SK-N-MC (cell line): ENCODE measurements around the gene BABAM2.

ENCODE experiments used
- DNase-seq: peaks from one replicate; pipeline ENCODE4 v3.0.0-alpha.2; 2011; ENCODE audit warnings: low read depth, low spot score
- H3K27ac ChIP-seq: fragments of 200-600 bp; sonication (generic); 2 replicates; pipeline ENCODE4 v1.5.1; 2016; ENCODE audit warnings: mixed run types
- H3K36me3 ChIP-seq: fragments of 200-600 bp; sonication (generic); 2 replicates; pipeline ENCODE4 v1.6.1; 2017; ENCODE audit warnings: antibody characterized with exemption, low read length, mixed read lengths; ENCODE audit not compliant: insufficient read depth
- H3K4me3 ChIP-seq: fragments of 200-600 bp; sonication (generic); 2 replicates; pipeline ENCODE4 v1.5.1; 2016
- H3K9ac ChIP-seq: fragments of 200-600 bp; sonication (generic); 2 replicates; pipeline ENCODE4 v1.8.0; 2017; ENCODE audit warnings: mixed run types, mixed read lengths; ENCODE audit not compliant: insufficient read length
- H3K9me3 ChIP-seq: fragments of 200-600 bp; sonication (generic); 2 replicates; pipeline ENCODE4 v1.6.1; 2017; ENCODE audit warnings: low read depth, mild to moderate bottlenecking, antibody characterized with exemption, low read length, moderate library complexity, mixed read lengths
- EZH2 ChIP-seq: fragments of 200-600 bp; sonication (generic); IDR thresholded peaks from one replicate; pipeline ENCODE4 v1.6.1; 2017; ENCODE audit warnings: antibody characterized with exemption
- FOXP2 ChIP-seq: optimal IDR thresholded peaks from 2 replicates; pipeline ENCODE3; 2011; ENCODE audit warnings: mild to moderate bottlenecking, moderate library complexity; ENCODE audit not compliant: insufficient read depth; ENCODE audit errors: extremely low read length, control extremely low read depth
- POLR2AphosphoS5 ChIP-seq: IDR thresholded peaks from 2 replicates; pipeline ENCODE4 v1.6.1; 2012; ENCODE audit warnings: mild to moderate bottlenecking, low read depth, low read length, borderline replicate concordance

Gene BABAM2

GRCh38 chr2:28360718-28361293 is 470.3 kb downstream of the BABAM2 start:
- H3K4me3 ChIP-seq, result no peak overlapping the region
- no peak overlapping the region for H3K9ac ChIP-seq
- DNase-seq, result no peak
- H3K9me3 ChIP-seq, result no peaks in the 10 kb centered on the region
- TF ChIP-seq POLR2AphosphoS5 (no peak), FOXP2 (no peak)
- no peak overlapping the region for H3K27ac ChIP-seq
- H3K36me3 ChIP-seq, result no peaks in the 10 kb centered on the region

GRCh38 chr2:28361991-28362710 is 471.6 kb downstream of the BABAM2 start:
- H3K4me3 ChIP-seq, result no peak overlapping the region
- TF ChIP-seq POLR2AphosphoS5 (no peak), EZH2 (no peak), FOXP2 (no peak)
- no peaks in the 10 kb centered on the region for H3K36me3 ChIP-seq
- H3K27ac ChIP-seq, result no peak overlapping the region
- no peak for DNase-seq
- H3K9me3 ChIP-seq, result no peaks in the 10 kb centered on the region
- H3K9ac ChIP-seq, result no peak overlapping the region

- TF ChIP-seq EZH2 (no peak), POLR2AphosphoS5 (no peak), FOXP2 (no peak)
- H3K9me3 ChIP-seq, result no peaks in the 10 kb centered on the region
- no peak overlapping the region for H3K4me3 ChIP-seq
- H3K27ac ChIP-seq, result no peak overlapping the region
- no peaks in the 10 kb centered on the region for H3K36me3 ChIP-seq
- no peak for DNase-seq
- peak overlapping the region; percentile 32 for H3K9ac ChIP-seq
These were observed 472.5 kb downstream of the BABAM2 start for GRCh38 chr2:28362991-28363521.

- Histone ChIP-seq H3K4me3 (no peak overlapping the region), H3K36me3 (no peaks in the 10 kb centered on the region), H3K9me3 (no peaks in the 10 kb centered on the region), H3K27ac (no peak overlapping the region), H3K9ac (no peak overlapping the region)
- TF ChIP-seq FOXP2 (no peak), POLR2AphosphoS5 (no peak), EZH2 (no peak)
- no peak for DNase-seq
These were observed 473.3 kb downstream of the BABAM2 start for GRCh38 chr2:28363686-28364280.

GRCh38 chr2:28364610-28365009 is 474.1 kb downstream of the BABAM2 start:
- H3K27ac ChIP-seq, result no peak overlapping the region
- no peak overlapping the region for H3K9ac ChIP-seq
- H3K36me3 ChIP-seq, result no peaks in the 10 kb centered on the region
- H3K4me3 ChIP-seq, result no peak overlapping the region
- DNase-seq, result no peak
- H3K9me3 ChIP-seq, result no peaks in the 10 kb centered on the region
- no peak for TF ChIP-seq POLR2AphosphoS5
- TF ChIP-seq EZH2, result no peak
- TF ChIP-seq FOXP2, result no peak

GRCh38 chr2:28365158-28365557 is 474.6 kb downstream of the BABAM2 start:
- TF ChIP-seq POLR2AphosphoS5, result no peak
- TF ChIP-seq FOXP2, result no peak
- no peak for TF ChIP-seq EZH2
- Histone ChIP-seq H3K27ac (no peak overlapping the region), H3K9me3 (no peaks in the 10 kb centered on the region), H3K9ac (no peak overlapping the region), H3K4me3 (no peak overlapping the region), H3K36me3 (no peaks in the 10 kb centered on the region)
- DNase-seq, result no peak

- no peak for DNase-seq
- H3K9ac ChIP-seq, result no peak overlapping the region
These were observed 475.6 kb downstream of the BABAM2 start for GRCh38 chr2:28366149-28366495.

GRCh38 chr2:28366496-28367282 is 476.2 kb downstream of the BABAM2 start:
- no peak overlapping the region for H3K27ac ChIP-seq
- no peak overlapping the region for H3K9ac ChIP-seq
- no peaks in the 10 kb centered on the region for H3K9me3 ChIP-seq
- no peaks in the 10 kb centered on the region for H3K36me3 ChIP-seq
- TF ChIP-seq FOXP2 (no peak), POLR2AphosphoS5 (no peak), EZH2 (no peak)
- H3K4me3 ChIP-seq, result no peak overlapping the region
- DNase-seq, result no peak

More at GRCh38 chr2:28366149-28366495, 475.6 kb downstream of the BABAM2 start:
- H3K4me3 ChIP-seq, result no peak overlapping the region
- H3K27ac ChIP-seq, result no peak overlapping the region
- TF ChIP-seq EZH2 (no peak), POLR2AphosphoS5 (no peak), FOXP2 (no peak)
- H3K36me3 ChIP-seq, result no peaks in the 10 kb centered on the region
- H3K9me3 ChIP-seq, result no peaks in the 10 kb centered on the region
